IPS DF 6.9 (cell line): ENCODE measurements around the gene FCGR1A.
"Not testable (repeated sequence)": the region's sequence is repeated elsewhere in the genome, so short reads cannot be mapped to it uniquely, and the experiment has no call there.

Experiments
- DNase-seq: peaks from one replicate; pipeline ENCODE4 v3.0.0-alpha.2; 2013; ENCODE audit warnings: low read depth, low spot score
- H3K27ac ChIP-seq: one replicate; pipeline ENCODE4 v1.5.1; 2013; ENCODE audit warnings: low read length, control low read depth
- H3K27me3 ChIP-seq: 2 replicates; pipeline ENCODE4 v1.6.1; 2013; ENCODE audit warnings: mild to moderate bottlenecking, low read length; ENCODE audit not compliant: control insufficient read depth, insufficient read depth
- H3K36me3 ChIP-seq: 2 replicates; pipeline ENCODE4 v1.6.1; 2013; ENCODE audit warnings: low read length; ENCODE audit not compliant: control insufficient read depth, insufficient read depth
- H3K4me1 ChIP-seq: 2 replicates; pipeline ENCODE4 v1.6.1; 2013; ENCODE audit warnings: low read length; ENCODE audit not compliant: control insufficient read depth, insufficient read depth
- H3K4me3 ChIP-seq: 2 replicates; pipeline ENCODE4 v1.5.1; 2013; ENCODE audit warnings: mild to moderate bottlenecking, low read length
- H3K9me3 ChIP-seq: 2 replicates; pipeline ENCODE4 v1.6.1; 2013; ENCODE audit warnings: low read length, inconsistent platforms; ENCODE audit not compliant: control insufficient read depth, insufficient read depth
- WGBS: extraction: QIAGEN DNeasy Blood & Tissue Kit; methylation state at CpG from one replicate; pipeline ENCODE4 v1.1.7; 2013; ENCODE audit warnings: mixed read lengths, missing lambda C conversion rate; ENCODE audit not compliant: insufficient read length, insufficient coverage; 5-methylcytosine and 5-hydroxymethylcytosine counted together

The FCGR1A gene

GRCh38 chr1:149833144-149833543 is 50.6 kb downstream of the FCGR1A start:
- no CpG with 5 or more reads among the region's 15 CpGs for WGBS
- H3K27me3 ChIP-seq, H3K9me3 ChIP-seq, H3K36me3 ChIP-seq, H3K4me3 ChIP-seq, DNase-seq, H3K27ac ChIP-seq, H3K4me1 ChIP-seq: not testable (repeated sequence)

- H3K9me3 ChIP-seq, H3K36me3 ChIP-seq, DNase-seq: not testable (repeated sequence)
Measured at GRCh38 chr1:149841149-149841548, 58.7 kb downstream of the FCGR1A start.

More at GRCh38 chr1:149841149-149841548, 58.7 kb downstream of the FCGR1A start:
- no CpG with 5 or more reads among the region's 26 CpGs for WGBS
- H3K27me3 ChIP-seq, H3K4me3 ChIP-seq, H3K27ac ChIP-seq, H3K4me1 ChIP-seq: not testable (repeated sequence)
